AG09319 (cell line): ENCODE results near the gene EIF2B5.

Source experiments
- DNase-seq: peaks from one replicate; pipeline ENCODE4 v3.0.0-alpha.2; 2010; ENCODE audit warnings: low read depth; ENCODE audit errors: extremely low read depth
- TF ChIP-seq, protein P1 (sequence below): IDR thresholded peaks from 2 replicates; pipeline ENCODE4 v1.5.1; 2011; ENCODE audit warnings: low read depth, mild to moderate bottlenecking, inconsistent platforms, low read length, moderate library complexity

Gene EIF2B5

DNA sequence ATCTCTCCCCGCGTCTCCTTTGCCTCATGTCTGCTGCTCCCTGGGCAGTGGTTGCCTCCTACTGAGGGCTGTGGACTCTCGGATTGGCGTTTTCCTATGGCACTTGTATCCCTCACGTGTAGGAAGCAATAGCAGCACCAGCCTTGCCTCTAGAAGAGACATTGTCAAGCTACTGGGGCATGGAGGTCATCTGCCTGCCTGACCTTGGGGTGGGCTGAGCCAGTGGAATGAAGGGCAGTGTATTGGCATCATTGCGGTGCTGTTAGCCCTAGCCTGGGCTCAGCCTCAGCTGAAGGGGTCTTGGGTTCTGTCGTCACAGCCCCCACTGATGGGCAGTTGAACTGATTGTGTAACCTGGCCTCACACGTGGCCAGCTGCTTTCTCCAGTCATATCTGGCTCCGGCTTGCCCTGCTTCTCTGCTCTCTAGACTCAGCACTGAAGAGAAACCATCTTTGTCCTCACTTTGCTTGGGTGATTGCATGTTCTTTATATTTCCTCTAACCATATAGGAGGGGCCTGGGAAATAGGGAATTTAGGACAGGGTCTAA, 58.9 kb downstream of the EIF2B5 start:
- TF ChIP-seq, protein P1, sequence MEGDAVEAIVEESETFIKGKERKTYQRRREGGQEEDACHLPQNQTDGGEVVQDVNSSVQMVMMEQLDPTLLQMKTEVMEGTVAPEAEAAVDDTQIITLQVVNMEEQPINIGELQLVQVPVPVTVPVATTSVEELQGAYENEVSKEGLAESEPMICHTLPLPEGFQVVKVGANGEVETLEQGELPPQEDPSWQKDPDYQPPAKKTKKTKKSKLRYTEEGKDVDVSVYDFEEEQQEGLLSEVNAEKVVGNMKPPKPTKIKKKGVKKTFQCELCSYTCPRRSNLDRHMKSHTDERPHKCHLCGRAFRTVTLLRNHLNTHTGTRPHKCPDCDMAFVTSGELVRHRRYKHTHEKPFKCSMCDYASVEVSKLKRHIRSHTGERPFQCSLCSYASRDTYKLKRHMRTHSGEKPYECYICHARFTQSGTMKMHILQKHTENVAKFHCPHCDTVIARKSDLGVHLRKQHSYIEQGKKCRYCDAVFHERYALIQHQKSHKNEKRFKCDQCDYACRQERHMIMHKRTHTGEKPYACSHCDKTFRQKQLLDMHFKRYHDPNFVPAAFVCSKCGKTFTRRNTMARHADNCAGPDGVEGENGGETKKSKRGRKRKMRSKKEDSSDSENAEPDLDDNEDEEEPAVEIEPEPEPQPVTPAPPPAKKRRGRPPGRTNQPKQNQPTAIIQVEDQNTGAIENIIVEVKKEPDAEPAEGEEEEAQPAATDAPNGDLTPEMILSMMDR, result no peak
- DNase-seq, result no peak
